ENCODE results near the gene LONRF2. TPM values are rescaled to one million over a fixed set of nuclear protein-coding genes. Genes with fewer than 3 reads are reported as not detected.

The LONRF2 gene
- total RNA-seq, 1 experiment from 2014 or later, result 1.1 TPM

DNA sequence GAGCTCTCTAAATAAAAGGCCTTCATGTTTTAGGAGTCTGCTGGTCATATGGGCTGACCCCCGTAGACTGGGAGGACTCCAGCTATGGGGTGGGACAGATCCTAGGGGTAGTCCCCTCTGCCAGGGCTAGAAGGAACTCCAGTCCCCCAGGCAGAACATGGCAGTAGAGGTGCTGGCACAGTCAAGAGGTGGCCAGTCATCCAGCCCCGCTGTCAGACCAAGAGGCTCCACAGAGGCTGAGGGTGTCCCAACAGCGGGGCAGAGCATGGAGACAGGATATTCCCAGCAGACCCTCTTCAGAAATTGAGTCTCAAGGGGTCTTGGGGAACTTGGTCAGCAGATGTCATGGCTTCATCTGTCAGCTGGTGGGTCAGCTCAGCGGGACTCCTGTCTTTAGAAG lies 76.6 kb downstream of the LONRF2 start:
- Histone ChIP-seq H3K27me3 (ENCODE audit: low read length) (no peaks in the 10 kb centered on the region), H3K4me1 (ENCODE audit: insufficient read depth, low read length) (no peaks in the 10 kb centered on the region), H3K27ac (ENCODE audit: low read length) (no peak overlapping the region), H3F3A (ENCODE audit: low read length, unreplicated experiment) (no peaks in the 10 kb centered on the region), H3K9me2 (replicated peaks; ENCODE audit: low read length) (no peaks in the 10 kb centered on the region), H3K4me2 (ENCODE audit: low read length) (no peak overlapping the region), H4K20me1 (ENCODE audit: low read length) (no peaks in the 10 kb centered on the region), H3K9me3 (ENCODE audit: low read length) (no peaks in the 10 kb centered on the region), H3K4me3 (ENCODE audit: low read length) (no peak overlapping the region), H2AFZ (ENCODE audit: low read length) (no peak overlapping the region), H3K79me2 (ENCODE audit: low read length) (no peaks in the 10 kb centered on the region), H3K36me3 (ENCODE audit: low read depth, low read length) (no peaks in the 10 kb centered on the region), H3K9ac (ENCODE audit: low read length) (no peak overlapping the region)
- ChIA-PET CTCF (interaction anchor here (0.5 kb wide), 1 partner anchor 427 kb away, joined by 3 read pairs; no protein-coding TSS in a partner anchor), POLR2A (ENCODE audit: unreplicated experiment) (no interaction called here)
- no TSS peak for BruUV-seq (replicated peaks)
- TF ChIP-seq CTCF (conservative IDR thresholded peaks at IDR 0.05; ENCODE audit: low read depth, low read length) (no peak), EZH2 (IDR thresholded peaks at IDR 0.05; ENCODE audit: low read length, unreplicated experiment) (no peak), EZH2phosphoT487 (IDR thresholded peaks at IDR 0.05; ENCODE audit: borderline replicate concordance, low read length) (no peak)
- DNase-seq (no peak), ATAC-seq (no peak)
- intact Hi-C loops (cut with micrococcal nuclease), result loop anchor here (10.0 kb wide), 2 partner anchors 241 to 271 kb away; no protein-coding TSS in a partner anchor

DNA sequence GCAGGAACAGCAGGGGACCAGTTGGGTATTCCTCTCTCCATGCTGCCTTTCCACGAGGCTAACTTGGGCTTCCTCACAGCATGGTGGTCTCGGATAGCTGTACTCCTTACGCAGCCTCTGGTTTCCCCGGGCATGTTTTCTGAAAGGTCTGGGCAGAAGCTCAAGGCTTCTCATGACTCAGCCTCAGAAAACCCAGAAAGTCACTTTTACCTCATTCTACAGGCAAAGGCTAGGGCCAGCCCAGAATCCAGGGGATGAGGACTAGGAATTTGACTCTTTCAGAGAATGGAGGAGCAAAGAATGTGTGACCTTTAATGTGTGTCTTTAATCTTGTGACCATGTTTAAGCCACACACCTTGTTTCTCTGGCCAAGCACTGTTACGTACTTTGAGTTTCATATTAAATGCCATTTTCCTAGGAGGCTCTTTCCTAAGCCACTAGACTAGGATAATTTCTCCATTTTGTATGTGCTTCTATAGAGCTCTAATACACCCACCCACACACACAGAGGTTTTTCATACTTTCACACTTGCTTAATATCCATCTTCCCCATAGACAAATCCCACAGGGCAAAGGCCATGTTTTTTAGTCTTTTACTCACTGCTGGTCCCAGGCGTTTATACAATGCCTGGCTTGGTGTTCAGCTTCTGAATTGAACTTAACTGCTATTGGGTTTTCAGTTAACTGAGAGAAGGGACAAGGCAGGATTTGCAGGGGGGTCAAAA lies 77.3 kb downstream of the LONRF2 start:
- intact Hi-C loops (cut with micrococcal nuclease), result loop anchor here (5.0 to 10.0 kb wide), 4 partner anchors 68 to 688 kb away; no protein-coding TSS in a partner anchor
- no peak overlapping the region for H3K4me3 ChIP-seq (ENCODE audit: low read length)
- BruUV-seq (replicated peaks), result no TSS peak
- H3K9me3 ChIP-seq (ENCODE audit: low read length), result no peaks in the 10 kb centered on the region
- TF ChIP-seq CTCF (conservative IDR thresholded peaks at IDR 0.05; ENCODE audit: low read depth, low read length) (no peak), EZH2phosphoT487 (IDR thresholded peaks at IDR 0.05; ENCODE audit: borderline replicate concordance, low read length) (no peak), EZH2 (IDR thresholded peaks at IDR 0.05; ENCODE audit: low read length, unreplicated experiment) (no peak)
- no peaks in the 10 kb centered on the region for H3F3A ChIP-seq (ENCODE audit: low read length, unreplicated experiment)
- no peaks in the 10 kb centered on the region for H3K36me3 ChIP-seq (ENCODE audit: low read depth, low read length)
- H3K9ac ChIP-seq (ENCODE audit: low read length), result no peak overlapping the region
- H2AFZ ChIP-seq (ENCODE audit: low read length), result no peak overlapping the region
- POLR2A ChIA-PET (ENCODE audit: unreplicated experiment), result no interaction called here
- no peaks in the 10 kb centered on the region for H3K4me1 ChIP-seq (ENCODE audit: insufficient read depth, low read length)
- H3K4me2 ChIP-seq (ENCODE audit: low read length), result no peak overlapping the region
- CTCF ChIA-PET, result interaction anchor here (0.7 kb wide), 1 partner anchor 134 kb away, joined by 4 read pairs; no protein-coding TSS in a partner anchor
- H4K20me1 ChIP-seq (ENCODE audit: low read length), result no peaks in the 10 kb centered on the region
- H3K9me2 ChIP-seq (replicated peaks; ENCODE audit: low read length), result no peaks in the 10 kb centered on the region
- no peaks in the 10 kb centered on the region for H3K79me2 ChIP-seq (ENCODE audit: low read length)
- no peaks in the 10 kb centered on the region for H3K27me3 ChIP-seq (ENCODE audit: low read length)
- DNase-seq (peak; percentile 22), ATAC-seq (peak; percentile 41)
- H3K27ac ChIP-seq (ENCODE audit: low read length), result no peak overlapping the region

GRCh38 chr2:100243631-100244030 lies 78.7 kb downstream of the LONRF2 start:
- no peak overlapping the region for H3K4me3 ChIP-seq (ENCODE audit: low read length)
- H3K9ac ChIP-seq (ENCODE audit: low read length), result no peak overlapping the region
- no peak overlapping the region for H3K4me2 ChIP-seq (ENCODE audit: low read length)
- POLR2A ChIA-PET (ENCODE audit: unreplicated experiment), result no interaction called here
- H3K79me2 ChIP-seq (ENCODE audit: low read length), result no peaks in the 10 kb centered on the region
- TF ChIP-seq CTCF (conservative IDR thresholded peaks at IDR 0.05; ENCODE audit: low read depth, low read length) (no peak), EZH2phosphoT487 (IDR thresholded peaks at IDR 0.05; ENCODE audit: borderline replicate concordance, low read length) (no peak), EZH2 (IDR thresholded peaks at IDR 0.05; ENCODE audit: low read length, unreplicated experiment) (no peak)
- no peak for DNase-seq
- H3K27me3 ChIP-seq (ENCODE audit: low read length), result no peaks in the 10 kb centered on the region
- H3K9me2 ChIP-seq (replicated peaks; ENCODE audit: low read length), result no peaks in the 10 kb centered on the region
- no peak overlapping the region for H2AFZ ChIP-seq (ENCODE audit: low read length)
- no peaks in the 10 kb centered on the region for H3K36me3 ChIP-seq (ENCODE audit: low read depth, low read length)
- no TSS peak for BruUV-seq (replicated peaks)
- H3K9me3 ChIP-seq (ENCODE audit: low read length), result no peaks in the 10 kb centered on the region
- intact Hi-C loops (cut with micrococcal nuclease), result loop anchor here (1.0 to 10.0 kb wide), 6 partner anchors 66 to 686 kb away; no protein-coding TSS in a partner anchor
- H3K4me1 ChIP-seq (ENCODE audit: insufficient read depth, low read length), result no peaks in the 10 kb centered on the region
- no peaks in the 10 kb centered on the region for H3F3A ChIP-seq (ENCODE audit: low read length, unreplicated experiment)
- ATAC-seq, result no peak
- CTCF ChIA-PET, result no interaction called here
- no peaks in the 10 kb centered on the region for H4K20me1 ChIP-seq (ENCODE audit: low read length)
- no peak overlapping the region for H3K27ac ChIP-seq (ENCODE audit: low read length)
